ENCODE data around the gene HCN3. TPM values are rescaled to one million over a fixed set of nuclear protein-coding genes. Genes with fewer than 3 reads are reported as not detected.

HCN3 gene
- total and polyA plus RNA-seq, 2 of the 8 experiments (the other 6 are each of a cell fraction or from before 2014, with no cell fraction given) = 6.4 to 7.3 TPM

DNA sequence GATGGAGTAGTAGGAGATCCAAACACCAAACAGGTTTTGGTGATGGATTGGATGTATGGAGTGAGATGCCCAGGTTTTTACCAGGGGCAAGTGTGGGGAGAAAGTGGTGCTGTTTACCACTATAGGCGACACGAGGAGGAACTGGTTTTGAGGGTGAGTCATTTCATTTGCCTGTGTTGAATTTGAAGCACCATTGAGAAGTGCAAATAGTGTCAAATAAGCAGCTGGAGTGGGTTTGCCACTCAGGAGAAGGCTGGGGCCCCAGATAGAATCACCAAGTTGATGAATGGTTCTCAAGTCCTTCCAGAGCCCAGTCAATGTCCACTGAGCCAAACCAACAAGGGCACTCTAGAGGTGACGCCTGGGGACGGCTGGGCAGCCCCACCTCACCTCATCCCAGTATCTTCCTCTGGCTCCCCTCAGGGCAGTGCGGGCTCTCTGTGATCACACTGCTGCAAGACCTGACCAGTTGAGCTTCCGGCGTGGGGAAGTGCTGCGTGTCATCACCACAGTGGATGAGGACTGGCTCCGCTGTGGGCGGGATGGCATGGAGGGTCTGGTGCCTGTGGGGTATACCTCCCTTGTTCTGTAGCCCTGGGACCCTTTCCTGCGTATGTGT, 52.8 kb downstream of the HCN3 start:
- no peak overlapping the region for H2BK15ac ChIP-seq (ENCODE audit: low read length)
- no peak overlapping the region for H4K5ac ChIP-seq (ENCODE audit: insufficient read length, low read depth, low read length)
- H3K36me3 ChIP-seq (ENCODE audit: control insufficient read depth in 2 of 4, insufficient read depth in 4 of 4, low read length in 3 of 4) = peaks cover 0 to 29% (median 3%) of the 10 kb centered on the region in 4 experiments; a peak in 7 of 8 replicates
- no peak overlapping the region for H3K23ac ChIP-seq (ENCODE audit: insufficient read length)
- no peaks in the 10 kb centered on the region for H3K9me3 ChIP-seq (ENCODE audit: insufficient read depth in 2 of 2, low read depth in 1 of 2, low read length in 1 of 2)
- FAIRE-seq = no peak
- no peak overlapping the region for H2BK12ac ChIP-seq (ENCODE audit: low read depth, low read length)
- H4K8ac ChIP-seq (ENCODE audit: extremely low read depth, insufficient read depth, low read length) = no peak overlapping the region
- H3K27me3 ChIP-seq (replicated peaks in 1 of 4; ENCODE audit: control insufficient read depth in 3 of 4, extremely low read depth in 1 of 4, insufficient read depth in 3 of 4, low read length in 3 of 4) = no peaks in the 10 kb centered on the region
- H2AFZ ChIP-seq (ENCODE audit: low read length) = no peak overlapping the region
- peaks cover 0 to 4% of the 10 kb centered on the region in 2 experiments; a peak in 1 of 4 replicates for H3K79me2 ChIP-seq (ENCODE audit: control insufficient read depth in 1 of 2, insufficient read depth in 2 of 2, low read length in 2 of 2)
- H3K9ac ChIP-seq (replicated peaks in 1 of 4; ENCODE audit: extremely low read depth in 1 of 4, low read depth in 3 of 4, low read length in 3 of 4) = no peak overlapping the region
- no peak overlapping the region for H2AK5ac ChIP-seq (ENCODE audit: low read depth, low read length)
- DNase-seq (ENCODE audit: low read depth in 1 of 2, low spot score in 2 of 2) = no peak
- H2BK20ac ChIP-seq (ENCODE audit: low read length) = no peak overlapping the region
- H3K18ac ChIP-seq (ENCODE audit: extremely low read depth, low read length) = no peak overlapping the region
- no peak overlapping the region for H3K4me3 ChIP-seq (ENCODE audit: extremely low read depth in 1 of 4, insufficient read depth in 2 of 4, low read depth in 3 of 4, low read length in 4 of 4)
- peaks cover 6% of the 10 kb centered on the region for H3K79me1 ChIP-seq (ENCODE audit: low read depth, low read length)
- H4K20me1 ChIP-seq (replicated peaks in 1 of 2; ENCODE audit: control insufficient read depth in 1 of 2, insufficient read depth in 2 of 2, low read length in 2 of 2) = peaks cover 0 to 8% of the 10 kb centered on the region in 2 experiments
- H2BK5ac ChIP-seq (ENCODE audit: low read depth, low read length) = no peak overlapping the region
- no peak overlapping the region for H3K4ac ChIP-seq (replicated peaks; ENCODE audit: insufficient read length, low read depth, low read length)
- no peak overlapping the region for H4K91ac ChIP-seq (replicated peaks; ENCODE audit: insufficient read length, low read length)
- CTCF ChIA-PET (ENCODE audit: partially characterized antibody) = interaction anchor here (15.0 kb wide), 1 partner anchor 80 kb away, joined by 227 read pairs; the partner anchor contains the start of gene ENTREP3
- peaks cover 0 to 7% (median 3%) of the 10 kb centered on the region in 4 experiments; a peak in 4 of 7 replicates for H3K4me1 ChIP-seq (replicated peaks in 1 of 4; ENCODE audit: control insufficient read depth in 3 of 4, insufficient read depth in 4 of 4, low read length in 3 of 4)
- no peak overlapping the region for H2BK120ac ChIP-seq (replicated peaks; ENCODE audit: low read depth, low read length)
- H3K23me2 ChIP-seq (ENCODE audit: low read depth, low read length) = no peaks in the 10 kb centered on the region; the same call in 1 of the 2 replicates
- no peak overlapping the region; the same call in 1 of the 2 replicates for H3K27ac ChIP-seq (ENCODE audit: low read depth, low read length)
- no peak overlapping the region for H3K56ac ChIP-seq (replicated peaks; ENCODE audit: insufficient read length, low read depth, low read length)
- no peak overlapping the region for H3K4me2 ChIP-seq (ENCODE audit: insufficient read depth in 1 of 2, low read depth in 2 of 2, low read length in 2 of 2)
- H3K14ac ChIP-seq (ENCODE audit: insufficient read length) = no peak overlapping the region
- WGBS, 2 experiments (ENCODE audit: extremely low coverage in 1 of 2, insufficient coverage in 1 of 2, insufficient read length in 1 of 2, insufficient replicate concordance in 2 of 2, low coverage in 1 of 2, low lambda C conversion rate in 2 of 2, missing lambda C conversion rate in 1 of 2) = 91% methylated on average over 11 of the region's 11 CpGs; no CpG with 5 or more reads in 1 of the 2 experiments
- POLR2A ChIA-PET (ENCODE audit: partially characterized antibody) = interaction anchor here (1.6 kb wide), 1 partner anchor 70 kb away, joined by 4 read pairs; no protein-coding TSS in a partner anchor
- TF ChIP-seq EP300 (IDR thresholded peaks at IDR 0.05; ENCODE audit: borderline replicate concordance in 1 of 2, low read depth in 2 of 2, low read length in 2 of 2) (no peak), CEBPB (IDR thresholded peaks at IDR 0.05; ENCODE audit: low read depth, low read length) (no peak), TAF7 (optimal IDR thresholded peaks at IDR 0.05; ENCODE audit: borderline replicate concordance, low read depth, low read length) (no peak), FOSL1 (IDR thresholded peaks at IDR 0.05; ENCODE audit: insufficient read depth, low read depth, low read length) (no peak), GABPA (IDR thresholded peaks at IDR 0.05; ENCODE audit: borderline replicate concordance, insufficient read depth, low read length) (no peak), CTCF (IDR thresholded peaks at IDR 0.05; ENCODE audit: control extremely low read depth in 1 of 3, insufficient read depth in 1 of 3, low read depth in 1 of 3, low read length in 3 of 3) (no peak), RAD21 (IDR thresholded peaks at IDR 0.05 in 1 of 2, conservative IDR thresholded peaks at IDR 0.05 in 1 of 2; ENCODE audit: low read depth in 2 of 2, low read length in 2 of 2) (no peak), SRF (IDR thresholded peaks at IDR 0.05; ENCODE audit: low read depth, low read length) (no peak)
- TF ChIP-seq, protein P1, sequence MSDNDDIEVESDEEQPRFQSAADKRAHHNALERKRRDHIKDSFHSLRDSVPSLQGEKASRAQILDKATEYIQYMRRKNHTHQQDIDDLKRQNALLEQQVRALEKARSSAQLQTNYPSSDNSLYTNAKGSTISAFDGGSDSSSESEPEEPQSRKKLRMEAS (IDR thresholded peaks at IDR 0.05) = no peak

All from H1 (cell line).